HepG2 (cell line): ENCODE data around the gene TSC22D4. TPM values are rescaled to one million over a fixed set of nuclear protein-coding genes. Genes with fewer than 3 reads are reported as not detected.

Experiments
- AKAP8 ChIP-seq: sonication (generic); formaldehyde crosslinking; IDR thresholded peaks from 2 replicates; pipeline ENCODE4 v1.5.1; 2020; ENCODE audit warnings: mild to moderate bottlenecking, missing genetic modification reagents
- ARID5B ChIP-seq: IDR thresholded peaks from 2 replicates; pipeline ENCODE4 v1.4.0; 2020; ENCODE audit warnings: mild to moderate bottlenecking, missing genetic modification reagents
- JARID2 ChIP-seq: sonication (generic); formaldehyde crosslinking; IDR thresholded peaks from 2 replicates; pipeline ENCODE4 v1.8.1; 2023; ENCODE audit warnings: missing genetic modification reagents, inconsistent platforms; ENCODE audit not compliant: insufficient replicate concordance
- MAZ ChIP-seq, 2 experiments: sonication (generic) in 1 of 2; formaldehyde crosslinking in 1 of 2; IDR thresholded peaks; 2 replicates each; pipeline versions ENCODE4 v1.5.0 to v1.6.1; 2012 to 2020; ENCODE audit warnings: low read depth in 2 of 2, mild to moderate bottlenecking in 2 of 2, borderline replicate concordance in 1 of 2, improper control_type of control experiment in 1 of 2, low read length in 1 of 2, missing genetic modification reagents in 1 of 2, moderate library complexity in 1 of 2
- MEF2D ChIP-seq: sonication (generic); formaldehyde crosslinking; IDR thresholded peaks from 2 replicates; pipeline ENCODE4 v1.5.1; 2020; ENCODE audit warnings: mild to moderate bottlenecking, missing genetic modification reagents
- RBFOX2 ChIP-seq: fragments of 200-400 bp; formaldehyde crosslinking; IDR thresholded peaks from 2 replicates; pipeline ENCODE4 v1.6.1; 2017; ENCODE audit warnings: low read depth, mild to moderate bottlenecking, low read length
- REPIN1 ChIP-seq: sonication (generic); formaldehyde crosslinking; IDR thresholded peaks from 2 replicates; pipeline ENCODE4 v1.8.0; 2022; ENCODE audit warnings: missing genetic modification reagents, low read depth, mild to moderate bottlenecking, borderline replicate concordance
- SNAI1 ChIP-seq: sonication (generic); formaldehyde crosslinking; IDR thresholded peaks from 2 replicates; pipeline ENCODE4 v1.5.0; 2020; ENCODE audit warnings: mild to moderate bottlenecking, missing genetic modification reagents, borderline replicate concordance
- SP140L ChIP-seq: sonication (generic); formaldehyde crosslinking; IDR thresholded peaks from 2 replicates; pipeline ENCODE4 v1.4.0; 2020; ENCODE audit warnings: missing genetic modification reagents, borderline replicate concordance
- TBP ChIP-seq: sonication (generic); formaldehyde crosslinking; IDR thresholded peaks from 2 replicates; pipeline ENCODE4 v1.5.0; 2020; ENCODE audit warnings: missing genetic modification reagents
- ZFY ChIP-seq: sonication (generic); formaldehyde crosslinking; IDR thresholded peaks from 2 replicates; pipeline ENCODE4 v1.4.0; 2020; ENCODE audit warnings: missing genetic modification reagents
- ZNF20 ChIP-seq: sonication (generic); formaldehyde crosslinking; IDR thresholded peaks from 2 replicates; pipeline ENCODE4 v1.4.0; 2020; ENCODE audit warnings: mild to moderate bottlenecking, moderate library complexity, missing genetic modification reagents
- ZNF225 ChIP-seq: sonication (generic); formaldehyde crosslinking; IDR thresholded peaks from 2 replicates; pipeline ENCODE4 v1.4.0; 2020; ENCODE audit warnings: mild to moderate bottlenecking, missing genetic modification reagents
- ZNF567 ChIP-seq: sonication (generic); formaldehyde crosslinking; IDR thresholded peaks from 2 replicates; pipeline ENCODE4 v1.8.1; 2023; ENCODE audit warnings: mild to moderate bottlenecking, missing genetic modification reagents, borderline replicate concordance
- ZNF607 ChIP-seq: sonication (generic); formaldehyde crosslinking; IDR thresholded peaks from 2 replicates; pipeline ENCODE4 v1.5.1; 2020; ENCODE audit warnings: missing genetic modification reagents, mild to moderate bottlenecking, borderline replicate concordance
- ZNF674 ChIP-seq: sonication (generic); formaldehyde crosslinking; IDR thresholded peaks from 2 replicates; pipeline ENCODE4 v1.5.0; 2020; ENCODE audit warnings: low read depth, mild to moderate bottlenecking, missing genetic modification reagents
- ZNF761 ChIP-seq: sonication (generic); formaldehyde crosslinking; conservative IDR thresholded peaks from 2 replicates; pipeline ENCODE4 v1.4.0; 2020; ENCODE audit warnings: mild to moderate bottlenecking, missing genetic modification reagents
- ZNF772 ChIP-seq: sonication (generic); formaldehyde crosslinking; IDR thresholded peaks from 2 replicates; pipeline ENCODE4 v1.5.0; 2020; ENCODE audit warnings: mild to moderate bottlenecking, missing genetic modification reagents
- ZNF790 ChIP-seq: sonication (generic); formaldehyde crosslinking; IDR thresholded peaks from 2 replicates; pipeline ENCODE4 v1.8.0; 2022; ENCODE audit warnings: missing genetic modification reagents, mild to moderate bottlenecking, borderline replicate concordance
- polyA plus RNA-seq, 8 experiments: library from polyadenylated mRNA; depleted of rRNA in 3 of 8; stranded (reverse) in 7 of 8; unstranded in 1 of 8; fragments of >200 nt; fragmentation: Illumina TruSeq in 4 of 8; extraction: Trizol in 4 of 8; gene quantifications; 2 replicates each; pipeline versions ENCODE4 v1.2.1 to v1.2.3, GENCODE V29; 2011 to 2016; ENCODE audit warnings: low read depth in 4 of 8, missing spikeins in 1 of 8, mixed read lengths in 1 of 8; ENCODE audit not compliant: insufficient read depth in 1 of 8
- total RNA-seq, 5 experiments: library from RNA; depleted of rRNA; stranded (reverse); fragments of >200 nt; fragmentation: Illumina TruSeq; extraction: Trizol; gene quantifications; 2 replicates each; pipeline ENCODE4 v1.2.3, GENCODE V29; 2016; ENCODE audit warnings: low read depth in 1 of 5
- TF ChIP-seq, protein P1 (sequence below): sonication (generic); formaldehyde crosslinking; IDR thresholded peaks from 2 replicates; pipeline ENCODE4 v1.8.0; 2023; ENCODE audit warnings: mild to moderate bottlenecking, missing genetic modification reagents
- TF ChIP-seq, protein P2 (sequence below): sonication (generic); formaldehyde crosslinking; IDR thresholded peaks from 2 replicates; pipeline ENCODE4 v1.5.0; 2020; ENCODE audit warnings: mild to moderate bottlenecking, missing genetic modification reagents, borderline replicate concordance

The TSC22D4 gene
- total and polyA plus RNA-seq, 2 of the 13 experiments (the other 11 are each of a cell fraction or from before 2014, with no cell fraction given) = 7.7 to 8.7 TPM

- TF ChIP-seq ZNF772 (CRISPR knock-in tag) = peak; percentile 42; the same call in 1 of the 2 replicates
- TF ChIP-seq ARID5B (CRISPR knock-in tag) = 0 out of 2 replicates have a peak, but pooled peaks have one; percentile 24
- TF ChIP-seq ZNF674 (CRISPR knock-in tag) = 0 out of 2 replicates have a peak, but pooled peaks have one; percentile 32
- peak; percentile 41; the same call in 1 of the 2 replicates for TF ChIP-seq ZNF790 (CRISPR knock-in tag)
- no peak for TF ChIP-seq MAZ (IDR thresholded peaks at IDR 0.05; ENCODE audit: borderline replicate concordance, low read depth, low read length)
- TF ChIP-seq MAZ (CRISPR knock-in tag; IDR thresholded peaks at IDR 0.05; ENCODE audit: low read depth) = peak; percentile 60; the same call in 1 of the 2 replicates
- TF ChIP-seq SP140L (CRISPR knock-in tag) = no peak
- TF ChIP-seq REPIN1 (CRISPR knock-in tag) = peak; percentile 58; the same call in 1 of the 2 replicates
- TF ChIP-seq RBFOX2 = peak; percentile 95
- TF ChIP-seq SNAI1 (CRISPR knock-in tag) = 0 out of 2 replicates have a peak, but pooled peaks have one; percentile 73
- peak; percentile 58; the same call in 1 of the 2 replicates for TF ChIP-seq ZNF225 (CRISPR knock-in tag)
- TF ChIP-seq, protein P1, sequence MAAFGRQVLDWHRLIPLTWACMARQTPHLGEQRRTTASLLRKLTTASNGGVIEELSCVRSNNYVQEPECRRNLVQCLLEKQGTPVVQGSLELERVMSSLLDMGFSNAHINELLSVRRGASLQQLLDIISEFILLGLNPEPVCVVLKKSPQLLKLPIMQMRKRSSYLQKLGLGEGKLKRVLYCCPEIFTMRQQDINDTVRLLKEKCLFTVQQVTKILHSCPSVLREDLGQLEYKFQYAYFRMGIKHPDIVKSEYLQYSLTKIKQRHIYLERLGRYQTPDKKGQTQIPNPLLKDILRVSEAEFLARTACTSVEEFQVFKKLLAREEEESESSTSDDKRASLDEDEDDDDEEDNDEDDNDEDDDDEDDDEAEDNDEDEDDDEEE (CRISPR knock-in tag) = peak; percentile 93
- no peak for TF ChIP-seq TBP
- no peak for TF ChIP-seq ZNF20 (CRISPR knock-in tag)
- no peak for TF ChIP-seq ZNF567 (CRISPR knock-in tag)
- TF ChIP-seq, protein P2, sequence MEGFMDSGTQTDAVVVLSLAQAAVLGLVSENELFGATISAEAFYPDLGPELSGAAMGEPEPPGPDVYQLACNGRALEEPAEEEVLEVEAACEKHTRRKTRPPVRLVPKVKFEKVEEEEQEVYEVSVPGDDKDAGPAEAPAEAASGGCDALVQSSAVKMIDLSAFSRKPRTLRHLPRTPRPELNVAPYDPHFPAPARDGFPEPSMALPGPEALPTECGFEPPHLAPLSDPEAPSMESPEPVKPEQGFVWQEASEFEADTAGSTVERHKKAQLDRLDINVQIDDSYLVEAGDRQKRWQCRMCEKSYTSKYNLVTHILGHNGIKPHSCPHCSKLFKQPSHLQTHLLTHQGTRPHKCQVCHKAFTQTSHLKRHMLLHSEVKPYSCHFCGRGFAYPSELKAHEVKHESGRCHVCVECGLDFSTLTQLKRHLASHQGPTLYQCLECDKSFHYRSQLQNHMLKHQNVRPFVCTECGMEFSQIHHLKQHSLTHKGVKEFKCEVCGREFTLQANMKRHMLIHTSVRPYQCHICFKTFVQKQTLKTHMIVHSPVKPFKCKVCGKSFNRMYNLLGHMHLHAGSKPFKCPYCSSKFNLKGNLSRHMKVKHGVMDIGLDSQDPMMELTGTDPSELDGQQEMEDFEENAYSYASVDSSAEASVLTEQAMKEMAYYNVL (CRISPR knock-in tag) = peak; percentile 61; the same call in 1 of the 2 replicates
- no peak for TF ChIP-seq ZNF761 (CRISPR knock-in tag)
- TF ChIP-seq MEF2D (CRISPR knock-in tag) = no peak
- TF ChIP-seq ZFY = peak; percentile 63
- peak; percentile 70; the same call in 1 of the 2 replicates for TF ChIP-seq AKAP8
- peak; percentile 65; the same call in 1 of the 2 replicates for TF ChIP-seq ZNF607 (CRISPR knock-in tag)
- TF ChIP-seq JARID2 (CRISPR knock-in tag) = no peak
Measured at GRCh38 chr7:100429637-100430492, 49.1 kb downstream of the TSC22D4 start, which contains the start of gene MEPCE (continued).
